ENCODE data around the gene DGCR8.
A peak's percentile ranks its signal among the peaks of the same experiment; 100 is the strongest.

The DGCR8 gene

DNA sequence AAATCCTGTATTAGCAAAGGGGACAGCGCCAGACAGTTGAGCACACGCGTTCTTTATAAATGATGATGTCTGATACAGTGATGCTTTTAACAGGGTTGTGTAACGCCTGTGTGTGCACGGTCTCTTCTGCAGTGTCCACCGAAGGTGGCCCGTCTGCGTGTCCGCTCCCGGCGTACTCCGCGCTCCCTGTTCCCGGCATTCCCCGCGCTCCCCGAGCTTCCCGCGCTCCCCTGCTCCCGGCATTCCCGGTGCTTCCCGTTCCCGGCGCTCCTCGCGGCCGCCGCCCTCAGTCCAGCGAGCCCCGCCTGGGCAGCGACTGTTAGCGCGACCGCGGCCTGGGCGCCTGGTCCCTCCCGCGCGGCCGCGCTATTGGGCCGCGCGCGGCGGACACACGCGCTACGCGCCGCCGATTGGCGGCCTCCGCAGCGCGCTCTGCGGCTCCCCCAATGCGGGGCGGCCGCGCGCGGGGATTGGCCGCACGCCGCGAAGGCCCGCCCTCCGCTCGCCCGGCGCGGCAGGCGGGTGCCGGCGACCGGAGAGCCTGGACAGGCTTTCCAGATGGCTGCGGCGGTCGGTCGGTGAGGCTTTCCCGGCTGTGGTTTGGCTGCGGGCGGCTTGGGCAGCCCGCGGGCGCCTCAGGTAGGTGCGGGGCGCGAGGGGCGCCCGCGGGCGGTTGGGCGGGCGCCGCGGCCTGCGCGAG, at the start of gene DGCR8:
Gene DGCR8 (plus strand): TSS at position 497 of the 700 bp plus-strand sequence. CDS start 5,723 bp downstream, outside the sequence.
- Mint-ChIP-seq H3K4me1 (peaks cover 43% of the 10 kb centered on the region), H3K27me3 (no peaks in the 10 kb centered on the region)
- peak; percentile 94 for ATAC-seq

DNA sequence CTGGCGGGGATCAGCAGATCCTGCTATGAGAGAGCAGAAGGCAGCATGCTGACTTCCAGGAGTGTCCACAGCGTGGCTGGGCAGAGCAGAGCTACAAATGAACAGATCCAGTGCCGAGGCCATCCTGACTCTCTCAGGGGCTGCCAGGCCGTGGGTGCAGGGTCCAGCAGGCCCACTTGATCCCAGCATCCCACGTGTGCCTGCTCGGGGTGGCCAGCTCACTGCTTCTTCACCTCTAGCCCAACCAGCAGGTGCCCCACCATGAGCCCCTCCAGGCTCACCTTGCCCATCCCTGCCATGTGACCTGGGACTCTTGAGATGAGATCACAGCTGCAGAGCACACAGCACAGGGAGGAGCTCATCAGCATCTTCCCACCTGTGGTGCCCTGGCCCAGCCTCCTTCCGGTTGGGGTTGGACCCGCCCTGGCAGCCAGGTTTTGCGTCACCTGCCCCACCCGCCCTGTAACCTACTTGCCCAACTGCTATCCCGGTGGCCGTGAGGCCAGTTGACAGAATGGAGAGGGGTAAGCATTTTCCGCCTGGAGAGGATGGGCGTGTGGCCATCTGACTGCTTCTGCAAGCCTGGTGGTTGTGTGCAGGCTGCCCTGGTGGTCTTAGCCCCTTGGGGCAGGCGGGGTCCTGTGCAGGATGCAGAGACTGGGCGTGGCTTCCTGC, 48.2 kb upstream of the DGCR8 start:
- Mint-ChIP-seq H3K4me1 (peaks cover 12% of the 10 kb centered on the region), H3K36me3 (ENCODE audit: low read depth) (no peaks in the 10 kb centered on the region), H3K27ac (no peak overlapping the region), H3K27me3 (no peaks in the 10 kb centered on the region), H3K9me3 (no peaks in the 10 kb centered on the region), H3K4me3 (no peak overlapping the region)
- ATAC-seq (no peak), DNase-seq (no peak)

More for the DNA sequence above, at the start of gene DGCR8:
- no peaks in the 10 kb centered on the region for H3K9me3 Mint-ChIP-seq
- peak within 1 kb of the TSS; percentile 91 for H3K4me3 Mint-ChIP-seq
- H3K36me3 Mint-ChIP-seq (ENCODE audit: low read depth) = peaks cover 3% of the 10 kb centered on the region
- DNase-seq = peak; percentile 75
- peak within 1 kb of the TSS; percentile 84 for H3K27ac Mint-ChIP-seq

- H3K4me1 Mint-ChIP-seq = peaks cover 17% of the 10 kb centered on the region
Observed at GRCh38 chr22:20032407-20032991, 47.5 kb upstream of the DGCR8 start.

GRCh38 chr22:20033045-20033706, 46.9 kb upstream of the DGCR8 start:
- Mint-ChIP-seq H3K27ac (no peak overlapping the region), H3K9me3 (no peaks in the 10 kb centered on the region), H3K4me3 (no peak overlapping the region), H3K36me3 (ENCODE audit: low read depth) (peaks cover 6% of the 10 kb centered on the region), H3K27me3 (no peaks in the 10 kb centered on the region), H3K4me1 (peaks cover 21% of the 10 kb centered on the region)
- ATAC-seq (no peak), DNase-seq (no peak)

More at GRCh38 chr22:20032407-20032991, 47.5 kb upstream of the DGCR8 start:
- H3K27ac Mint-ChIP-seq = no peak overlapping the region
- H3K36me3 Mint-ChIP-seq (ENCODE audit: low read depth) = peaks cover under 1% of the 10 kb centered on the region
- ATAC-seq (no peak), DNase-seq (no peak)
- no peaks in the 10 kb centered on the region for H3K27me3 Mint-ChIP-seq
- H3K4me3 Mint-ChIP-seq = no peak overlapping the region
- H3K9me3 Mint-ChIP-seq = no peaks in the 10 kb centered on the region

DNA sequence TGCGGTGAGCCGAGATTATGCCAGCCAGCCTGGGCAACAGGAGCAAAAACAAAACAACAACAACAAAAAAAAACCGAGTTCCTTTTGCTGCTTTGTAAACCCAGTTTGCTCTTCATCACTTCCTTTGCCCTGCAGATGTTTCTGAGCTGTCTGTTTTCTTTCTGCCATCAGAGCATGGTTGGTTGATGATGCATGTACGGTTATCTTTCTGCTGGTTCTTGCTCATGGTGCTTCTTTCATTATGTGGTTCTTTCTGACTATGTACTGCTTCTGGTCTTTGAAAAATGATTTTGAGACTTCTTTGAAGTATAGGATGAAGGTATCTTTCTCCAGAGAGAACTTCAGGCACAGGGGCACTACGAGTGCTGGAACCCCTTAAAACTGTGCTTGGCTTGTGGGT, 45.9 kb upstream of the DGCR8 start:
- H3K36me3 Mint-ChIP-seq (ENCODE audit: low read depth) = peaks cover 6% of the 10 kb centered on the region

GRCh38 chr22:20035375-20036083, 44.5 kb upstream of the DGCR8 start:
- Mint-ChIP-seq H3K4me3 (no peak overlapping the region), H3K4me1 (peaks cover 21% of the 10 kb centered on the region), H3K27ac (no peak overlapping the region), H3K36me3 (ENCODE audit: low read depth) (peaks cover 6% of the 10 kb centered on the region), H3K27me3 (no peaks in the 10 kb centered on the region), H3K9me3 (no peaks in the 10 kb centered on the region)
- ATAC-seq (no peak), DNase-seq (no peak)

More for the DNA sequence above, 45.9 kb upstream of the DGCR8 start:
- no peak for DNase-seq
- ATAC-seq = no peak
- H3K27me3 Mint-ChIP-seq = no peaks in the 10 kb centered on the region
- no peak overlapping the region for H3K4me3 Mint-ChIP-seq
- H3K27ac Mint-ChIP-seq = peak overlapping the region; percentile 33
- H3K4me1 Mint-ChIP-seq = peaks cover 21% of the 10 kb centered on the region
- H3K9me3 Mint-ChIP-seq = no peaks in the 10 kb centered on the region

DNA sequence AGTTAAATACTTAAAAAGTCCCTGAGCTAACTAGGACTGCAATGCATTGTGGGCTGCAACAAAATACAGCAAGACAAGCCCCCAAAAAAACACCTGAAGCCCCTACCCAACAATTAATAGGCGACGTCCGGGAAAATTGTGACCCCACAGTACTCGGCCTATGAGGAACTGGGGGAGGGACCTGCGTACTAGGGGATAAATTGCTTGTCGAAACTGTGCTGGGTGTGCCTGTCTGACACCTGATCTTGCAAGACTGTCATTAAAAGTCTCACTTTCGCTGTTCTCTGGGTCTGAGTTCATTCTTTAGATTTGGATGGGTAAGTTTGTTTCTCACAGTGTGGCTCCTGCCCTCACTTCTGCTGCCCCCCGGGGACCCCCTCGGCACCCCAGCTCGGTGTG, 44.0 kb upstream of the DGCR8 start:
- Mint-ChIP-seq H3K27ac (no peak overlapping the region), H3K9me3 (no peaks in the 10 kb centered on the region), H3K36me3 (ENCODE audit: low read depth) (peaks cover 6% of the 10 kb centered on the region), H3K4me1 (peaks cover 21% of the 10 kb centered on the region), H3K4me3 (no peak overlapping the region), H3K27me3 (no peaks in the 10 kb centered on the region)
- no peak for DNase-seq
- no peak for ATAC-seq

DNA sequence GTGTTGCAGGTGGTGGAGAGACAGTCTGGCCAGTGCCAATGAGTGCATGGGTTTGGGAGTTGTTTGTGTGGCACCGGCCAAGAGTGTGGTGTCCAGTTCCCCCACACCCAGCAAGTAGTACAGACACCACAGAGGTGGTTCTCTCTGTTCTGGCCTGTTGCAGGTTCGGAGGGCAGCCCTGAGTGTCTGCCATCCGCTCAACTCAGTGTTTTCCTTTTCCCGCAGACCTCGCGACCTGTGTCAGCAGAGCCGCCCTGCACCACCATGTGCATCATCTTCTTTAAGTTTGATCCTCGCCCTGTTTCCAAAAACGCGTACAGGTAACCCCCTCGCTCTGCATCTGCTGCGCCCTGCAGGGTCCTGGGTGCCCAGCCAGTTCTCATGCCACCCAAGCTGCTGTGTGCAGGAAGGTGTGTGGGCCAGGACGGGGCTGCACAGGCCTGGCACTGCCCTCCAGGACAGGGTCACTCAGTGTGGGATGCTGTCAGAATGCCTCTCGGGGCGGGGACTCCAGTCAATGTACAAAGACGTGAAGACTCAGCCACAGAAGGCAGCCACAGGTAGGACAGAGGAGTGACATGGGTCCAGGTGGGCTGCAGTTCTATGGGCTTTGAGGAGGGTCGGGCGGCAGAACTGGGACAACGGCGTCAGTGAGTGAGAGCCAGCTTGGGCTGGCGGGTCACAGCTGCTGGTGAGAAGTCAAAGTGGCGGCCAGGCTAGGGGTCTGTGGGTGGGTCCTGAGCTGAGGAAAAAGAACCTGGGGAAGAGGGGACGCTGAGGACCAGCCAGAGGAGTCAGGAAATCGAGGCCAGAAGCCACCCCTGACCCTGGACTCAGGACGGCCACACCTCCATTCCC, 43.3 kb upstream of the DGCR8 start:
- peak overlapping the region; percentile 50 for H3K27ac Mint-ChIP-seq
- no peak for DNase-seq
- no peak overlapping the region for H3K4me3 Mint-ChIP-seq
- H3K27me3 Mint-ChIP-seq = no peaks in the 10 kb centered on the region
- H3K9me3 Mint-ChIP-seq = no peaks in the 10 kb centered on the region
- H3K4me1 Mint-ChIP-seq = peaks cover 16% of the 10 kb centered on the region
- no peak for ATAC-seq
- H3K36me3 Mint-ChIP-seq (ENCODE audit: low read depth) = peaks cover 6% of the 10 kb centered on the region

DNA sequence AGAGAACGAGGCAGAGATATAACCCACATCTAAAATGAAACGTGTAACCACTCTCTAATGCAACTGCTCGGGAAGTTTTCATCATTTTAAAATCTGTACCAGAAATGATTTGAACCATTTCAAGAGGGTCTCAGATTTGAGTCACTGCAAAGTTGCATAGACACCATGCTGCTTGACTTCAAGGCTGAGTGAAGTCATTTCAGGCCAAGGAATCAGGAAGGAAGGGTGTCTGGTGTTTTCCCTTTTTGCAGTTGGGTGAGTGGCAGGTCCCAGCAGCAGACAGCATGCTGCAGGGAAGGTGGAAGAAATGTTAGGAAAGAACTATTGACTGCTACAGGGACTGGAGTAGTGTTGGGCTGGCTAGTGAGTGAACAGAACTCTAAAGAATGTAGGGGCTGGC, 42.6 kb upstream of the DGCR8 start:
- no peak overlapping the region for H3K4me3 Mint-ChIP-seq
- no peaks in the 10 kb centered on the region for H3K27me3 Mint-ChIP-seq
- ATAC-seq = peak; percentile 53
- no peak for DNase-seq
- no peaks in the 10 kb centered on the region for H3K9me3 Mint-ChIP-seq
- peaks cover 14% of the 10 kb centered on the region for H3K4me1 Mint-ChIP-seq
- peak overlapping the region; percentile 50 for H3K27ac Mint-ChIP-seq
- peaks cover 6% of the 10 kb centered on the region for H3K36me3 Mint-ChIP-seq (ENCODE audit: low read depth)

GRCh38 chr22:20038574-20038973, 41.5 kb upstream of the DGCR8 start:
- Mint-ChIP-seq H3K27me3 (no peaks in the 10 kb centered on the region), H3K4me1 (peaks cover 13% of the 10 kb centered on the region), H3K4me3 (no peak overlapping the region), H3K27ac (no peak overlapping the region), H3K36me3 (ENCODE audit: low read depth) (peaks cover 6% of the 10 kb centered on the region), H3K9me3 (no peaks in the 10 kb centered on the region)
- no peak for ATAC-seq
- no peak for DNase-seq

DNA sequence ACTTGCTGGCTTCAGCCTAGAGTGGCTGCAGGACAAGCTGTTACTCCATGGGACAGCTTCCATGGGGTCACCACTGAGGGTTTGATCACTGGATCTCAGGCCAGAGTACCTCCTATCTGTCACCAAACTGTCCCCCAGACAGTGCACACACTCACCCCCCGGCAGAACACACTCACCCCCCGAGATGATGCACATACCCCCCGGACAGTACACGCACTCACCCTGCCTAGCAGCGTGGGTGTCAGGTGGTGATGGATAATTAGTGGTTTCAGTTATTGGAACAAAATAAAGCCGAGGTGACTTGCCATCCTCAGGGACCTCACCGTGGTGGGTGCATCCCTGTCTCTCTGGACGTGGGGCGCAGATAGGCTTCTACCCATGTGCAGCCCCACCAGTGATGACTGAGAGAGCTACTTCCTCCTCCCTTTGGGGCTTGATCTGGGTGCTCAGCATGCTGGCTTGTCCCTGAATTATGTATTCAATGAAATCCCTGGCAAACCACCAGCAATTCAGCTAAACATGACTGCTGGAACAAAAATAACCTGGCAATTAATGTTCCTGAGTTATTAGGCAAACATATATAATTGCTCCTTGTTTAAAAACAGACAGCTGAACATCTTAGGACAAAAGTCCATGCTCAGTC, 40.2 kb upstream of the DGCR8 start:
- Mint-ChIP-seq H3K9me3 (no peaks in the 10 kb centered on the region), H3K4me1 (peaks cover 11% of the 10 kb centered on the region), H3K27ac (no peak overlapping the region), H3K27me3 (no peaks in the 10 kb centered on the region), H3K4me3 (no peak overlapping the region), H3K36me3 (ENCODE audit: low read depth) (peaks cover 6% of the 10 kb centered on the region)
- DNase-seq (no peak), ATAC-seq (no peak)

DNA sequence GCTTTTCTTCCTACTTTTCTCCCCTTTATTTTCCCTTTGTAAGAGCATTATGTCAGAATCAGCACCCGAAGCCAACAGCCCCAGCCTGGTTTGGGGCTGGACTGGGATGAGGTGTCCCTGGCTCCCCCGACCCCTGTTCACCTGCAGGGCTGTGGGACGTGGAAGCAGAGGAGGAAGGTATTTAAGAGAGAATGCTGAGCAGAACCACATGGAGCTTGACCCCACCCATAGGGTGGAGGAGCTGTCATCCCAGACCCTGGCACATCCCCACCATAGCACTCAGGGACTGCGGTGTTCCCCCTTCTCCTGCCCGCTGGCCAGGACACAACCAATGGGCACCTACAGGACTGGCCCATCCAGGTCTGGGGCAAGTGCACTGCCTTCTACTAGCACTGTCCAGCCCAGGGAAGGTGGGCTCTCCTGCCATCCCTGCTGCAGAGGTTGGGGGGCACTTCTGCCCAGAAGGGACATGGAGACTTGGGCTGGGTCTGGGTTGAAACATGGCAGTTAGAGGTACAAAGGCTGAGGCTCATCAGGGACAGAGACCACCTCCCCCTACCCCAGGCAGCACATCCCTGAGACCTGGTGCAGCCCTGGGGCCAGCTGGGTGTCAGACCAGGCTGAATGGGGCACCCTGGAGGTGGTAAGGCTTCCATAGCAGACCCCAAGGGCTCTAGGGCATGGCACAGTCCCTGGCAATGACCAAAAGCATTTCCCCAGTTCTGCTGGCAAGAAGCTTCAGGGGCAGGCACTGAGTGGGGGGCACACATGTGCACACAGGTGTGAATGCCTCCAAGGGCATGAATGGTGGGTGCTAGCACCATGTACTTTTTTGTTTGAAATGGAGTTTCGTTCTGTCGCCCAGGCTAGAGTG, 39.5 kb upstream of the DGCR8 start:
- ATAC-seq (no peak), DNase-seq (no peak)
- Mint-ChIP-seq H3K36me3 (ENCODE audit: low read depth) (peaks cover 6% of the 10 kb centered on the region), H3K4me1 (peaks cover 11% of the 10 kb centered on the region), H3K9me3 (no peaks in the 10 kb centered on the region), H3K4me3 (no peak overlapping the region), H3K27me3 (no peaks in the 10 kb centered on the region), H3K27ac (no peak overlapping the region)

All from activated naive CD8-positive, alpha-beta T cell treated with anti-CD3 and anti-CD28 coated beads, Interleukin-2, amount 50 U/mL, for 24 hours (primary cell).